Adipocyte (in vitro differentiated cells): Measurements from ENCODE around the gene AGAP5.

ENCODE experiments used
- DNase-seq: peaks from one replicate; pipeline ENCODE4 v3.0.0-alpha.2; 2015; ENCODE audit warnings: low read depth
- H3K27me3 ChIP-seq: replicated peaks from 2 replicates; pipeline ENCODE4 v1.7.0; 2013; ENCODE audit warnings: mild to moderate bottlenecking, low read length, moderate library complexity; ENCODE audit not compliant: control insufficient read depth, insufficient read depth
- H3K36me3 ChIP-seq: 2 replicates; pipeline ENCODE4 v1.7.0; 2013; ENCODE audit warnings: low read length, mild to moderate bottlenecking, moderate library complexity; ENCODE audit not compliant: control insufficient read depth, insufficient read depth, severe bottlenecking
- H3K4me1 ChIP-seq: 2 replicates; pipeline ENCODE4 v1.7.0; 2013; ENCODE audit warnings: mild to moderate bottlenecking, low read length, moderate library complexity; ENCODE audit not compliant: control insufficient read depth, insufficient read depth
- H3K4me3 ChIP-seq: 2 replicates; pipeline ENCODE4 v1.7.0; 2013; ENCODE audit warnings: mild to moderate bottlenecking, low read length, moderate library complexity
- H3K9ac ChIP-seq: 2 replicates; pipeline ENCODE4 v1.7.0; 2013; ENCODE audit warnings: mild to moderate bottlenecking, low read length, moderate library complexity
- H3K9me3 ChIP-seq: 2 replicates; pipeline ENCODE4 v1.7.0; 2013; ENCODE audit warnings: mild to moderate bottlenecking, low read length, moderate library complexity; ENCODE audit not compliant: control insufficient read depth

Gene AGAP5

DNA sequence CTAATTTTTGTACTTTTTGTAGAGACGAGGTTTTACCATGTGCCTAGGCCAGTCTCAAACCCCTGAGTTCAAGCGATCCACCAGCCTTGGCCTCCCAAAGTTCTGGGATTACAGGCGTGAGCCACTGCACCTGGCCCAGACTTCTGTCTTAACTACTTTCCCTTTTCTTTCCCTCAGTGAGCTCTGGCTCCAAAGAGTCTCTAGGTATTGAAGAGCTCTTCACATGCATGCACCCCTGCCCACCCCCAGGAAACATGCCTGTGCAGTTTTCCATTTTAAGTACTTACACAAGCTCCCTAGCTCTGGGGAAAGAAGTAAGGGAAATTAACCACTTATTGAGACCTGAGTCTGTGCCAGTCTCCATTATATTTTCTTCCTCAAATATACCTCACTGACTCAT, 58.6 kb downstream of the AGAP5 start:
- DNase-seq, result no peak
- H3K9me3 ChIP-seq, result no peaks in the 10 kb centered on the region

DNA sequence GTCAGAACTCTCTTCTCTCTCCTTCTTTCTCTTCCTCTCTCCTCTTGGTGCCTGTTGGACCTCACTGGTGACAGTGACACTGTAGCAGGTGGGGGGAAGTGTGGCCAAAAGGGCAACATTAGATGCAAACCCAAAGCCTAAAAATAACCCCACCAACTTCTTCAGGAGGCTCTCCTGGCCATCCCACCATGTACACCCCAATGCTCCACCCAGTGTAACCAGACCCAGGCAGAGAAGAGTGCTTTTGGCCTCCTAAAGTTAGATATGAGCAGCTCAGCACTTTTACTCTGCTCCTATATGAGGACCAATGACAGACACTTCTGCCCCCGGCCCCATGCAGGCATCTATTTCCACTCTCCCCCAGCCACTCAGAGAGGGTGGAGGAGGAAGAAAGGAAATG, 62.1 kb downstream of the AGAP5 start:
- H3K4me3 ChIP-seq, result no peak overlapping the region
- H3K9ac ChIP-seq, result no peak overlapping the region
- no peaks in the 10 kb centered on the region for H3K9me3 ChIP-seq
- no peaks in the 10 kb centered on the region for H3K4me1 ChIP-seq
- no peaks in the 10 kb centered on the region for H3K36me3 ChIP-seq
- peaks cover 3% of the 10 kb centered on the region for H3K27me3 ChIP-seq
- no peak for DNase-seq

More for the DNA sequence above, 58.6 kb downstream of the AGAP5 start:
- no peaks in the 10 kb centered on the region for H3K27me3 ChIP-seq
- no peaks in the 10 kb centered on the region for H3K36me3 ChIP-seq
- H3K9ac ChIP-seq, result no peak overlapping the region
- no peak overlapping the region for H3K4me3 ChIP-seq
- peaks cover 7% of the 10 kb centered on the region for H3K4me1 ChIP-seq

- Histone ChIP-seq H3K27me3 (peaks cover 3% of the 10 kb centered on the region), H3K9me3 (no peaks in the 10 kb centered on the region), H3K9ac (no peak overlapping the region), H3K36me3 (no peaks in the 10 kb centered on the region), H3K4me3 (no peak overlapping the region), H3K4me1 (no peaks in the 10 kb centered on the region)
- DNase-seq, result no peak
Measured at GRCh38 chr10:73634421-73634820, 63.5 kb downstream of the AGAP5 start.

- DNase-seq, result no peak
- Histone ChIP-seq H3K27me3 (peaks cover 3% of the 10 kb centered on the region), H3K4me1 (peaks cover 11% of the 10 kb centered on the region), H3K4me3 (no peak overlapping the region), H3K9ac (no peak overlapping the region), H3K9me3 (no peaks in the 10 kb centered on the region), H3K36me3 (no peaks in the 10 kb centered on the region)
Measured at GRCh38 chr10:73629165-73629564, 68.7 kb downstream of the AGAP5 start.

DNA sequence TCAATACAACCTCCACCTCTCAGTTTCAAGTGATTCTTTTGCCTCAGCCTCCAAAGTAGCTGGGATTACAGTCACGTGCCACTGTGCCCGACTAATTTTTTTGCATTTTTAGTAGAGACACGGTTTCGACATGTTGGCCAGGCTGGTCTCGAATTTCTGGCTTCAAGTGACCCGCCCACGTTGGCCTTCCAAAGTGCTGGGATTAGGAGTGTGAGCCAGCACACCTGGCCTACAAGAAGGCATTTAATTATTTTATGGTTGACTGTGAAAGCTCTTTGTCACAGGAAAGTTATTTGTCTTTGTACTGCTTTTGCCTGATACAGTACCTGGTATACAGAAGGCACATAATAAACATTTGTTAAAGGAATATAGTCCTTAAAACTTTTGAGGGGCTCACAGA, 69.5 kb downstream of the AGAP5 start:
- Histone ChIP-seq H3K4me3 (no peak overlapping the region), H3K9ac (no peak overlapping the region), H3K36me3 (no peaks in the 10 kb centered on the region), H3K27me3 (no peaks in the 10 kb centered on the region), H3K4me1 (peaks cover 11% of the 10 kb centered on the region), H3K9me3 (no peaks in the 10 kb centered on the region)
- no peak for DNase-seq

DNA sequence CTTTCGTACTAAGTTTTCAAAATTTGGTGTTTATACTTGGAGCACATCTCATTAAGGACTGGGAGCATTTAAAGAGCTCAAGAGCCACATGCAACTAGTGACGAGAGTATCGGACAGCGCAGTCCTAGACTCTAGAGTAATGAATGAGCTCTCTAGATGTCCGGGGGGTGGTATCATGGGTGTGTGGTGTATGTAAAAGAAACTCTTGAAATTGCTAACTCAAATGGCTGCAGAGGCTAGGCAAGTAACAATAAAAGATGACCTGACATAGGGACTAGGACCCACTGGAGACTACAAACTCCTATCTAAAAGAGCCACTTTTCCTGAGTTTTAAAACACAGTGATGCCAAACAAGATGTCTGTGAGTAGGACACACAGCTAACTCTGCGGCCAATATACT, 70.6 kb downstream of the AGAP5 start:
- DNase-seq, result no peak
- Histone ChIP-seq H3K9ac (no peak overlapping the region), H3K4me3 (no peak overlapping the region), H3K9me3 (no peaks in the 10 kb centered on the region), H3K27me3 (no peaks in the 10 kb centered on the region), H3K36me3 (no peaks in the 10 kb centered on the region), H3K4me1 (peaks cover 11% of the 10 kb centered on the region)

DNA sequence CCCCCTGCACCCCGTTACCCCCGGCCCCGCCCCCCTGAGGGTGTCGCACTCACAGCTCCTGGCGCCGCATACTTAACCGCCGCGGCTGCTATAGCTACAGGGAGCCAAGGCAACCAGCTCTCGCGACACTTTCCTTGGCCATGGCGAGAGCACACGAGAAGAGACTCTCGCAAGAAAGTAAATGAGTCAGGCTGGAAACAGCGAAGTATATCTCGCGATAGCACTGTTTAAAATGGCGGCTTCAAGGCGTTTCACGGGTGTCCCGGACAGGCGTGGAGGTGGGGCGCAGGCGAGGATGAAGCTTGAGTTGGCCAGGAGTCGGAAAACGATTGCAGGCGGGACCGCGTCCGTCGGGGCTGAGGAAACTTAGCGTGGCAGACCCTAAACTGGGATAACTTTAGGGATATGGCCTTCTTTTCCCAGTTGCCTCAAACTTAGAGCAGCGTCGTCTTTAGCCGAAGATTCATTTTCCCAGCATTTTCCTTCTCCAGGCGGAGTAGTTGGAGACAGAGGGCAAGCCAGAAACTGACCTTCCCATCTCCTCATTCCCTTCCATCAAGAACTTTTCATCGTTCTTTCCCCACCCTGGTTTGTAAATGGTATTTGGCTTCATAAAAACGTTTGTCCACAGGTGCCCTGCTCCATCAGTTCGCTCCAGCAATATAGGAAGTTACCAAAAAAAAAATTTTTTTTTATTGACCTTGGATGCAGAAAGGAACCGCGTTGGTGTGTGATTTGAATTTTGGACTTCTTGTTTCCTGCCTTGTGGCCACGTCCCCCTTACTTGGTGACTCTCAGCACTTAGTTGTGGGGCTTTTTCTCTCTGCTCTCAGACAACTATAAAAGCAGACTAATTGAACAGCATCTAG, 71.8 kb downstream of the AGAP5 start:
- H3K4me3 ChIP-seq, result peak overlapping the region; percentile 97
- H3K9me3 ChIP-seq, result no peaks in the 10 kb centered on the region
- no peaks in the 10 kb centered on the region for H3K27me3 ChIP-seq
- DNase-seq, result peak; percentile 100
- peaks cover 11% of the 10 kb centered on the region for H3K4me1 ChIP-seq
- H3K36me3 ChIP-seq, result no peaks in the 10 kb centered on the region
- H3K9ac ChIP-seq, result peak overlapping the region; percentile 89

- H3K9me3 ChIP-seq, result no peaks in the 10 kb centered on the region
- H3K9ac ChIP-seq, result peak overlapping the region; percentile 89
- peak overlapping the region; percentile 97 for H3K4me3 ChIP-seq
- peaks cover 11% of the 10 kb centered on the region for H3K4me1 ChIP-seq
- peak; percentile 67 for DNase-seq
- H3K27me3 ChIP-seq, result no peaks in the 10 kb centered on the region
- H3K36me3 ChIP-seq, result no peaks in the 10 kb centered on the region
Measured at GRCh38 chr10:73625004-73625883, 72.7 kb downstream of the AGAP5 start.
